K562 (cell line): ENCODE measurements around the gene FFAR4. TPM values are rescaled to one million over a fixed set of nuclear protein-coding genes. Genes with fewer than 3 reads are reported as not detected.
A peak's percentile ranks its signal among the peaks of the same experiment; 100 is the strongest.

Experiments
- ATAC-seq: fragments of 200-7000 bp; cut with Tn5 transposase; 3 replicates; pipeline ENCODE4 v1.9.1; 2020; ENCODE audit warnings: moderate library complexity
- BruUV-seq: library from RNA; stranded (reverse); fragments of 400-500 nt; replicated peaks from 2 replicates; lab custom pipeline; 2021; lab: Mats Ljungman, UMichigan
- CTCF ChIA-PET: fragments of 300-600 bp; formaldehyde crosslinking; extraction: SDS; loops from one replicate; lab custom pipeline; 2021; ENCODE audit warnings: low intra/inter-chr PET ratio; lab: Yijun Ruan, JAX
- POLR2A ChIA-PET: fragments of 300-600, 350-650 bp; sonication (Branson Sonifier 250); formaldehyde crosslinking; extraction: SDS; loops from one replicate; lab custom pipeline; 2021; ENCODE audit warnings: antibody characterized with exemption, inconsistent platforms; lab: Yijun Ruan, JAX
- DNase-seq, 4 experiments: peaks; one replicate each; pipeline versions ENCODE4 v3.0.0 to v3.0.0-alpha.2; 2011 to 2018; ENCODE audit warnings: low spot score in 3 of 4, mixed read lengths in 3 of 4; ENCODE audit errors: extremely low read depth in 1 of 4
- FAIRE-seq: peaks from 2 replicates; lab custom pipeline; 2011; peaks lifted over from hg19 to GRCh38; lab: Jason Lieb, UNC
- H2AFZ ChIP-seq: 2 replicates; pipeline ENCODE4 v1.6.0; 2011; ENCODE audit warnings: low read depth, low read length, control low read depth, inconsistent platforms
- H3K27ac ChIP-seq: fragments of 200-600 bp; 3 replicates; pipeline ENCODE4 v1.8.0; 2011; ENCODE audit warnings: low read depth, mild to moderate bottlenecking, control low read depth, inconsistent platforms, low read length, moderate library complexity, mixed read lengths; ENCODE audit errors: extremely low read depth
- H3K27me3 ChIP-seq, 2 experiments: fragments of 300-600 bp in 1 of 2; 2 replicates in 1 of 2; 3 replicates in 1 of 2; pipeline versions ENCODE4 v1.6.0 to v1.8.0; 2011; ENCODE audit warnings: inconsistent platforms in 2 of 2, low read length in 2 of 2, mild to moderate bottlenecking in 1 of 2, mixed read lengths in 1 of 2, moderate library complexity in 1 of 2; ENCODE audit not compliant: control insufficient read depth in 2 of 2, insufficient read depth in 2 of 2
- H3K36me3 ChIP-seq: fragments of 300-600 bp; 3 replicates; pipeline ENCODE4 v1.8.0; 2011; ENCODE audit warnings: mild to moderate bottlenecking, low read length, inconsistent platforms; ENCODE audit not compliant: control insufficient read depth, insufficient read depth
- H3K4me1 ChIP-seq, 2 experiments: fragments of 200-600 bp in 1 of 2; replicated peaks in 1 of 2; 2 replicates in 1 of 2; 3 replicates in 1 of 2; pipeline versions ENCODE4 v1.5.1 to v1.8.0; 2011; ENCODE audit warnings: inconsistent platforms in 2 of 2, low read length in 2 of 2, mild to moderate bottlenecking in 1 of 2, mixed read lengths in 1 of 2, moderate library complexity in 1 of 2; ENCODE audit not compliant: control insufficient read depth in 2 of 2, insufficient read depth in 2 of 2
- H3K4me2 ChIP-seq: 2 replicates; pipeline ENCODE4 v1.6.1; 2011; ENCODE audit warnings: low read length, control low read depth, inconsistent platforms, mixed read lengths; ENCODE audit not compliant: insufficient read depth
- H3K4me3 ChIP-seq: fragments of 200-600 bp; sonication (generic), shearing (Covaris generic); 2 replicates; pipeline ENCODE4 v1.5.1; 2016; ENCODE audit warnings: control low read depth, inconsistent platforms
- H3K79me2 ChIP-seq: fragments of 200-600 bp; 3 replicates; pipeline ENCODE4 v1.8.0; 2011; ENCODE audit warnings: low read length, inconsistent platforms; ENCODE audit not compliant: control insufficient read depth, insufficient read depth
- H3K9ac ChIP-seq, 2 experiments: 2 replicates each; pipeline versions ENCODE4 v1.6.0 to v1.6.1; 2011; ENCODE audit warnings: low read depth in 2 of 2, low read length in 2 of 2, control low read depth in 1 of 2, inconsistent platforms in 1 of 2, mild to moderate bottlenecking in 1 of 2, mixed read lengths in 1 of 2; ENCODE audit not compliant: insufficient read depth in 1 of 2
- H3K9me1 ChIP-seq: one replicate; pipeline ENCODE4 v1.6.0; 2011; ENCODE audit warnings: inconsistent platforms, mild to moderate bottlenecking, low read length, moderate library complexity; ENCODE audit not compliant: control insufficient read depth, insufficient read depth
- H3K9me3 ChIP-seq: replicated peaks from 2 replicates; pipeline ENCODE4 v1.5.1; 2011; ENCODE audit warnings: low read depth, low read length, inconsistent platforms; ENCODE audit not compliant: control insufficient read depth, insufficient read depth
- H4K20me1 ChIP-seq: replicated peaks from 2 replicates; pipeline ENCODE4 v1.6.1; 2011; ENCODE audit warnings: low read length, inconsistent platforms, mixed read lengths; ENCODE audit not compliant: control insufficient read depth, insufficient read depth
- CAMTA2 ChIP-seq: fragments of 250-450 bp; sonication (Bioruptor Pico); conservative IDR thresholded peaks from 2 replicates; pipeline ENCODE4 v1.5.1; 2022
- ELK1 ChIP-seq: sonication (generic); formaldehyde crosslinking; IDR thresholded peaks from 2 replicates; pipeline ENCODE4 v1.8.1; 2022; ENCODE audit warnings: missing genetic modification reagents
- ETV1 ChIP-seq: fragments of 450-650 bp; conservative IDR thresholded peaks from 2 replicates; pipeline ENCODE4 v1.6.1; 2016; ENCODE audit warnings: missing genetic modification characterization, control low read depth, low read depth, missing compliant biosample characterization
- FOXP4 ChIP-seq: sonication (generic); formaldehyde crosslinking; IDR thresholded peaks from 2 replicates; pipeline ENCODE4 v1.8.0; 2022; ENCODE audit warnings: mild to moderate bottlenecking, missing genetic modification reagents, borderline replicate concordance
- HNRNPUL1 ChIP-seq: fragments of 200-400 bp; formaldehyde crosslinking; IDR thresholded peaks from 2 replicates; pipeline ENCODE4 v1.6.1; 2017; ENCODE audit warnings: low read length
- KAT7 ChIP-seq: sonication (generic); formaldehyde crosslinking; IDR thresholded peaks from 2 replicates; pipeline ENCODE4 v1.8.0; 2022; ENCODE audit warnings: missing genetic modification reagents, mild to moderate bottlenecking, borderline replicate concordance
- MEIS2 ChIP-seq: fragments of 450-650 bp; IDR thresholded peaks from 2 replicates; pipeline ENCODE4 v1.6.1; 2014; ENCODE audit warnings: mild to moderate bottlenecking; ENCODE audit not compliant: partially characterized antibody
- NR2C2 ChIP-seq, 2 experiments: fragments of 200-800 bp in 1 of 2; sonication (Bioruptor generic) in 1 of 2; sonication (generic) in 1 of 2; formaldehyde crosslinking in 1 of 2; IDR thresholded peaks; 2 replicates each; pipeline versions ENCODE4 v1.6.1 to v1.8.0; 2016 to 2022; ENCODE audit warnings: mild to moderate bottlenecking in 1 of 2, missing compliant biosample characterization in 1 of 2, missing genetic modification characterization in 1 of 2, missing genetic modification reagents in 1 of 2
- PCBP2 ChIP-seq: fragments of 200-400 bp; formaldehyde crosslinking; IDR thresholded peaks from 2 replicates; pipeline ENCODE4 v1.6.1; 2018; ENCODE audit warnings: low read length, low read depth, mild to moderate bottlenecking, moderate library complexity; ENCODE audit not compliant: poor library complexity, severe bottlenecking
- PTBP1 ChIP-seq: fragments of 200-400 bp; formaldehyde crosslinking; IDR thresholded peaks from 2 replicates; pipeline ENCODE4 v1.6.1; 2017; ENCODE audit warnings: low read depth, low read length
- RBM15 ChIP-seq: fragments of 200-400 bp; formaldehyde crosslinking; IDR thresholded peaks from 2 replicates; pipeline ENCODE4 v1.6.1; 2018; ENCODE audit warnings: mild to moderate bottlenecking, low read length, moderate library complexity; ENCODE audit not compliant: insufficient read depth
- RNF2 ChIP-seq: sonication (generic); IDR thresholded peaks from 2 replicates; pipeline ENCODE4 v1.6.1; 2016
- SMARCE1 ChIP-seq: fragments of 450-650 bp; IDR thresholded peaks from 2 replicates; pipeline ENCODE4 v1.7.1; 2016; ENCODE audit warnings: mild to moderate bottlenecking
- ZBTB12 ChIP-seq: fragments of 250-450 bp; sonication (Bioruptor Pico); IDR thresholded peaks from 2 replicates; pipeline ENCODE4 v1.4.0; 2020
- ZKSCAN3 ChIP-seq: fragments of 250-450 bp; sonication (Bioruptor Pico); IDR thresholded peaks from 2 replicates; pipeline ENCODE4 v1.4.0; 2020
- ZNF274 ChIP-seq: IDR thresholded peaks from 2 replicates; pipeline ENCODE4 v1.6.1; 2011; ENCODE audit warnings: low read depth, mild to moderate bottlenecking, low read length, moderate library complexity, borderline replicate concordance
- ZSCAN32 ChIP-seq: fragments of 450-650 bp; formaldehyde crosslinking; IDR thresholded peaks from 2 replicates; pipeline ENCODE4 v1.4.0; 2020; ENCODE audit warnings: mild to moderate bottlenecking, moderate library complexity
- WGBS: fragments of 100-300 bp; shearing (Covaris generic); methylation state at CpG from one replicate; pipeline ENCODE4 v1.1.6; 2016; ENCODE audit warnings: low coverage, mixed read lengths; ENCODE audit not compliant: insufficient coverage; ENCODE audit errors: missing lambda C conversion rate; 5-methylcytosine and 5-hydroxymethylcytosine counted together
- in situ Hi-C: fragments of 300-500 bp; cut with MboI; formaldehyde crosslinking; loops from 4 replicates; pipeline ENCODE4 v1.15.0; 2018; ENCODE audit warnings: inconsistent platforms, mixed read lengths
- intact Hi-C: fragments of 100-400 bp; cut with micrococcal nuclease; formaldehyde crosslinking; loops from 2 replicates; pipeline ENCODE4 v1.14.2; 2022
- polyA plus RNA-seq, 8 experiments: library from polyadenylated mRNA; depleted of rRNA in 4 of 8; stranded (reverse) in 5 of 8; unstranded in 3 of 8; fragments of >200 nt; fragmentation: Nextera tagmentation in 2 of 8; fragmentation: Illumina TruSeq in 1 of 8; extraction: Ambion mirVana in 2 of 8; extraction: Trizol in 1 of 8; gene quantifications; 2 replicates each; pipeline versions ENCODE4 v1.2.1 to v1.2.3, GENCODE V29; 2011 to 2014; ENCODE audit warnings: inconsistent platforms in 1 of 8, missing spikeins in 1 of 8
- total RNA-seq, 7 experiments: library from RNA; depleted of rRNA in 6 of 7; stranded (reverse); fragments of >200 nt in 6 of 7; fragmentation: Illumina TruSeq in 2 of 7; extraction: Trizol in 2 of 7; gene quantifications; 2 replicates each; pipeline versions ENCODE4 v1.2.1 to v1.2.3, GENCODE V29; 2011 to 2021; ENCODE audit warnings: low replicate concordance in 1 of 7

FFAR4 gene
- total and polyA plus RNA-seq, 9 of the 15 experiments (the other 6 are each of a cell fraction or from before 2014, with no cell fraction given) = not detected

- TF ChIP-seq RBM15 (no peak), PCBP2 (no peak), CAMTA2 (CRISPR knock-in tag) (no peak), SMARCE1 (no peak)
These were observed 6.1 kb downstream of the FFAR4 start (continued) for GRCh38 chr10:93572606-93573005.

GRCh38 chr10:93573051-93573909, 6.8 kb downstream of the FFAR4 start:
- no peak overlapping the region for H2AFZ ChIP-seq
- 2% methylated on average over 5 of the region's 10 CpGs for WGBS
- H3K27me3 ChIP-seq = peaks cover 6 to 34% of the 10 kb centered on the region in 2 experiments; a peak in 3 of 5 replicates
- H3K79me2 ChIP-seq = no peaks in the 10 kb centered on the region
- no peak for ATAC-seq
- no peaks in the 10 kb centered on the region for H3K4me1 ChIP-seq
- no peak overlapping the region for H3K27ac ChIP-seq
- in situ Hi-C loops (no loop called here), intact Hi-C loops (no loop called here)
- H3K36me3 ChIP-seq = no peaks in the 10 kb centered on the region
- H3K9me1 ChIP-seq = no peaks in the 10 kb centered on the region
- H4K20me1 ChIP-seq = no peaks in the 10 kb centered on the region
- DNase-seq = no peak
- no TSS peak for BruUV-seq
- H3K4me3 ChIP-seq = no peak overlapping the region
- no peak overlapping the region for H3K9ac ChIP-seq
- H3K4me2 ChIP-seq = no peak overlapping the region
- ChIA-PET POLR2A (no interaction called here), CTCF (no interaction called here)
- FAIRE-seq = no peak
- no peaks in the 10 kb centered on the region for H3K9me3 ChIP-seq
- TF ChIP-seq PTBP1 = no peak
- TF ChIP-seq NR2C2 (CRISPR knock-in tag; IDR thresholded peaks at IDR 0.05) = no peak
- TF ChIP-seq NR2C2 (tag; IDR thresholded peaks at IDR 0.05) = no peak
- TF ChIP-seq MEIS2 = peak; percentile 17
- TF ChIP-seq ZKSCAN3 = no peak
- TF ChIP-seq ZNF274 = no peak
- no peak for TF ChIP-seq HNRNPUL1
- no peak for TF ChIP-seq ELK1
- no peak for TF ChIP-seq FOXP4
- no peak for TF ChIP-seq KAT7
- TF ChIP-seq ETV1 (tag) = peak; percentile 54; the same call in 1 of the 2 replicates
- no peak for TF ChIP-seq ZSCAN32
- no peak for TF ChIP-seq RNF2
- TF ChIP-seq ZBTB12 (CRISPR knock-in tag) = no peak
